Mesendoderm (in vitro differentiated cells): ENCODE results near the gene TAF1B.

Source experiments
- DNase-seq: peaks from one replicate; pipeline ENCODE4 v3.0.0; 2013
- H2AK5ac ChIP-seq: 2 replicates; pipeline ENCODE4 v1.6.1; 2013; ENCODE audit warnings: low read length, inconsistent platforms
- H2BK120ac ChIP-seq: 2 replicates; pipeline ENCODE4 v1.6.1; 2013; ENCODE audit warnings: low read depth, mild to moderate bottlenecking, low read length, moderate library complexity, mixed read lengths
- H2BK15ac ChIP-seq: replicated peaks from 2 replicates; pipeline ENCODE4 v1.6.1; 2013; ENCODE audit warnings: low read depth, mild to moderate bottlenecking, moderate library complexity
- H2BK5ac ChIP-seq: 2 replicates; pipeline ENCODE4 v1.6.1; 2013; ENCODE audit warnings: low read length, inconsistent platforms
- H3K18ac ChIP-seq: 2 replicates; pipeline ENCODE4 v1.6.1; 2013; ENCODE audit warnings: mild to moderate bottlenecking, low read length, mixed read lengths
- H3K23ac ChIP-seq: one replicate; pipeline ENCODE4 v1.6.1; 2013; ENCODE audit warnings: low read length
- H3K27ac ChIP-seq: 2 replicates; pipeline ENCODE4 v1.5.1; 2013; ENCODE audit warnings: low read depth, mild to moderate bottlenecking, inconsistent platforms, low read length, moderate library complexity
- H3K27me3 ChIP-seq: 2 replicates; pipeline ENCODE4 v1.6.1; 2013; ENCODE audit warnings: low read length, control low read depth, mild to moderate bottlenecking, inconsistent platforms; ENCODE audit not compliant: insufficient read depth, poor library complexity
- H3K36me3 ChIP-seq: 2 replicates; pipeline ENCODE4 v1.6.1; 2013; ENCODE audit warnings: low read length, inconsistent platforms; ENCODE audit not compliant: control insufficient read depth, insufficient read depth
- H3K4ac ChIP-seq: one replicate; pipeline ENCODE4 v1.6.1; 2013; ENCODE audit warnings: low read depth, mild to moderate bottlenecking, low read length, moderate library complexity
- H3K4me1 ChIP-seq: 2 replicates; pipeline ENCODE4 v1.6.1; 2013; ENCODE audit warnings: low read depth, low read length, inconsistent platforms; ENCODE audit not compliant: control insufficient read depth
- H3K4me2 ChIP-seq: 2 replicates; pipeline ENCODE4 v1.6.1; 2013; ENCODE audit warnings: low read length
- H3K4me3 ChIP-seq: 2 replicates; pipeline ENCODE4 v1.5.1; 2013; ENCODE audit warnings: mild to moderate bottlenecking, low read length
- H3K56ac ChIP-seq: one replicate; pipeline ENCODE4 v1.6.1; 2013; ENCODE audit warnings: low read length
- H3K79me1 ChIP-seq: 2 replicates; pipeline ENCODE4 v1.6.1; 2013; ENCODE audit warnings: low read length, inconsistent platforms
- H3K79me2 ChIP-seq: 2 replicates; pipeline ENCODE4 v1.6.1; 2013; ENCODE audit warnings: mild to moderate bottlenecking, low read length; ENCODE audit not compliant: control insufficient read depth, insufficient read depth
- H3K9ac ChIP-seq: 2 replicates; pipeline ENCODE4 v1.6.1; 2013; ENCODE audit warnings: low read length, inconsistent platforms
- H4K5ac ChIP-seq: one replicate; pipeline ENCODE4 v1.6.1; 2013; ENCODE audit warnings: low read length
- H4K8ac ChIP-seq: one replicate; pipeline ENCODE4 v1.6.1; 2013; ENCODE audit warnings: low read depth, mild to moderate bottlenecking, control low read depth, low read length, moderate library complexity
- WGBS: extraction: QIAGEN DNeasy Blood & Tissue Kit; methylation state at CpG from one replicate; pipeline ENCODE4 v1.1.7; 2013; ENCODE audit warnings: low lambda C conversion rate, missing lambda C conversion rate; ENCODE audit not compliant: insufficient coverage; ENCODE audit errors: extremely low coverage; 5-methylcytosine and 5-hydroxymethylcytosine counted together

TAF1B gene

DNA sequence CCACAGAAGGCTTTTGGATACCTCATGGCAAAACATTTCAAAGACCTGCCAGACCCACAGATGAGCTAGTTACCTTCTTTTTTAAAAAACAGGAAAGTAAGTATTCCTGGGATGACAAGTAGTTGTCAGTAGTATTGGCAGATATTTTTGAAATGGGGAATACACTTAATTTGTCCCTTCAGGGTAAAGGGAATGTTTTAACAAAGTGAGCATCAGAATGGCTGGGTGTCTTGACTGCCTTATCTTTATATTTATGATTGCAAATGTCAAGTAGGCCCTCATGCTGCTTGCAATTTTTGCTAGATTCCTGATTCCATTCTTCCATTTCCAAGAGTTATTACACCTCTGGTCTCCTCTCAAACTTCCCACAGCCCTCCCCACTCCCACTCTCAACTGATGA, 4.9 kb upstream of the TAF1B start:
- Histone ChIP-seq H3K4me3 (no peak overlapping the region), H3K27ac (no peak overlapping the region), H2BK120ac (no peak overlapping the region), H3K27me3 (no peaks in the 10 kb centered on the region), H3K4me2 (no peak overlapping the region), H2AK5ac (no peak overlapping the region), H2BK5ac (no peak overlapping the region), H3K36me3 (no peaks in the 10 kb centered on the region), H3K79me2 (no peaks in the 10 kb centered on the region), H3K4me1 (no peaks in the 10 kb centered on the region), H3K56ac (no peak overlapping the region), H3K79me1 (no peaks in the 10 kb centered on the region), H4K5ac (no peak overlapping the region), H2BK15ac (no peak overlapping the region), H3K9ac (no peak overlapping the region), H4K8ac (no peak overlapping the region), H3K23ac (no peak overlapping the region), H3K4ac (no peak overlapping the region), H3K18ac (no peak overlapping the region)
- DNase-seq = no peak

DNA sequence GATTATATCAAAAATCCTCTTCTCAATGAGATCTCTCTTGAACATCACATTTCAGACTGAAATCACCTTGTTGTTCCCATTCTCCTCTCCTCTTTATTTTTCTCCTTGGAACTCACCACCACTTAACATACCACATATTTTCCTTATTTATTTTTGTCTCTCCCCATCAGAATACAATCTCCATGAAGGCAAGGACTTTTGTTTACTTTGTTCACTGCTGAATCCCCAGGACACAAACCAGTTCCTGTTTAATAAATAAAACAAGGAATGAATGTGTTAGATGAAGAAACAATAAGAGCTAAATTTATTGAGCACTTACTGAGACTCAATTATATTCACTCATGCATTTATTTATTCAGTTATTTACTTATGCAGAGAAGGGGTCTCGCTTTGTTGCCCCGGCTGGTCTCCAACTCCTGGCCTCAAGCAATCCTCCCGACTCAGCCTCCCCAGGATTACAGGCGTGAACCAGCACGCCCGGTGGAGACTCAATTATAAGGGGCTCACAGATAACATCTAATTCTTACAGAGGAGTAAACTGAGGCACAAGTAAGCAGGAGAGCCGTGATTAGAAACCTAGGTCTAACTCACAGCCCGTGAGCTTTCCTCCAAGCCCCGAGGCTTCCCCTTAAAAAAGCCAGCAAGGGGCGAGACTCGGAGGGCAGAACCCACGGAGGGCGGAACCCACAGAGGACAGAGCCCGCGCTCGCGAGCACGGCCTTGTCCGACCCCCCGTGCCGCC, 616 bp upstream of the TAF1B start:
- no CpG with 5 or more reads among the region's 21 CpGs for WGBS
- Histone ChIP-seq H2BK5ac (peak overlapping the region; percentile 12), H2BK15ac (no peak overlapping the region), H3K4ac (peak overlapping the region; percentile 66), H3K4me2 (peak overlapping the region; percentile 71), H3K27me3 (no peaks in the 10 kb centered on the region), H3K79me2 (peaks cover 18% of the 10 kb centered on the region), H4K8ac (peak overlapping the region; percentile 94), H4K5ac (no peak overlapping the region), H3K79me1 (peaks cover 12% of the 10 kb centered on the region), H3K27ac (peak overlapping the region; percentile 75), H3K9ac (peak overlapping the region; percentile 77), H3K4me3 (peak overlapping the region; percentile 44), H2AK5ac (no peak overlapping the region), H3K18ac (peak overlapping the region; percentile 31), H2BK120ac (no peak overlapping the region), H3K56ac (peak overlapping the region; percentile 91), H3K23ac (no peak overlapping the region), H3K36me3 (no peaks in the 10 kb centered on the region), H3K4me1 (peaks cover 2% of the 10 kb centered on the region)
- DNase-seq = no peak

DNA sequence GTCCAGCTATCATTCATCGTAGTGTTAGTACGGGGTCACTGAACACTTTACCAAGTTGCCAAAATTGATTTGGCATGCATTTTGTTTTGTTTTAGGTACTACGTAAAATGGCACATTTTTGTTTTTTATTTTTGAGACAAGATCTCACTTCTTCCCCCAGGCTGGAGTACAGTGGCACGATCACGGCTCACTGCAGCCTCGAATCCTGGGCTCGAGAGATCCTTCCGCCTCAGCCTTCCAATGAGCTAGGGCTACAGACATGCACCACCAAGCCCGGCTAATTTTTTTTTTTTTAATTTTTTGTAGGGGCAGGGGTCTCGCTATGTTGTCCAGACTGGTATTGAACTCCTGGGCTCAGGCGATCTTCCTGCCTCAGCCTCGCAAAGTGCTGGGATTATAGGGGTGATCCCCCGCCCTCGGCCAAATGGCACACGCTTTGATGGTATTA, 786 bp downstream of the TAF1B start:
- Histone ChIP-seq H4K5ac (no peak overlapping the region), H2BK120ac (no peak overlapping the region), H2BK15ac (no peak overlapping the region), H3K4me2 (peak overlapping the region; percentile 71), H3K4me1 (peaks cover 2% of the 10 kb centered on the region), H3K36me3 (no peaks in the 10 kb centered on the region), H3K27me3 (no peaks in the 10 kb centered on the region), H3K79me2 (peaks cover 18% of the 10 kb centered on the region), H3K79me1 (peaks cover 12% of the 10 kb centered on the region), H3K56ac (peak overlapping the region; percentile 95), H3K4me3 (peak overlapping the region; percentile 71), H3K18ac (peak overlapping the region; percentile 65), H3K27ac (peak overlapping the region; percentile 98), H2BK5ac (peak overlapping the region; percentile 44), H3K23ac (no peak overlapping the region), H4K8ac (peak overlapping the region; percentile 88), H3K9ac (peak overlapping the region; percentile 91), H2AK5ac (no peak overlapping the region), H3K4ac (peak overlapping the region; percentile 45)
- WGBS = no CpG with 5 or more reads among the region's 15 CpGs
- DNase-seq = peak; percentile 47

DNA sequence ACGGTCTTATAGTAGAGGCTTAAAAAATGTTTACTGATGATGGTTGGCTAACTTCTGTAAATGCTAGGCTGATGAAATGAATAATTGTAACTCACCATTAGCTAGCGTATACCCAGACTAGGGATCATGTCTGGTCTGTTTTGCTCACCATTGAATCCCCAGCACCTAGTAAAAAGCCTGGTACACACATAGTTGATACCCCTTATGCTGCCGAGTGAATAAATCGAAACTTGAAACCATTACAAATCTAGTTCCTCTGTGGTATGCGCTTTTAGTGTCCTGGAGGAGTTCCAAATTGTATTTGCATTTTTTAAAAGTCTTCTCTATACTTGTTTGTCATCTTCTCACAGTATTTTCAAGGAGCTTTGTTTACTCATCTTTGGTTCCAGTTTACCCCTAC, 1.3 kb downstream of the TAF1B start:
- Histone ChIP-seq H3K36me3 (no peaks in the 10 kb centered on the region), H3K23ac (no peak overlapping the region), H2BK15ac (no peak overlapping the region), H3K9ac (peak overlapping the region; percentile 91), H3K18ac (no peak overlapping the region), H4K8ac (no peak overlapping the region), H2BK5ac (no peak overlapping the region), H3K4ac (no peak overlapping the region), H2BK120ac (no peak overlapping the region), H3K56ac (peak overlapping the region; percentile 95), H2AK5ac (no peak overlapping the region), H3K4me2 (peak overlapping the region; percentile 25), H4K5ac (no peak overlapping the region), H3K27me3 (no peaks in the 10 kb centered on the region), H3K4me3 (no peak overlapping the region), H3K27ac (no peak overlapping the region), H3K4me1 (peaks cover 2% of the 10 kb centered on the region), H3K79me2 (peaks cover 18% of the 10 kb centered on the region), H3K79me1 (peaks cover 12% of the 10 kb centered on the region)
- no CpG with 5 or more reads among the region's 5 CpGs for WGBS
- DNase-seq = no peak

DNA sequence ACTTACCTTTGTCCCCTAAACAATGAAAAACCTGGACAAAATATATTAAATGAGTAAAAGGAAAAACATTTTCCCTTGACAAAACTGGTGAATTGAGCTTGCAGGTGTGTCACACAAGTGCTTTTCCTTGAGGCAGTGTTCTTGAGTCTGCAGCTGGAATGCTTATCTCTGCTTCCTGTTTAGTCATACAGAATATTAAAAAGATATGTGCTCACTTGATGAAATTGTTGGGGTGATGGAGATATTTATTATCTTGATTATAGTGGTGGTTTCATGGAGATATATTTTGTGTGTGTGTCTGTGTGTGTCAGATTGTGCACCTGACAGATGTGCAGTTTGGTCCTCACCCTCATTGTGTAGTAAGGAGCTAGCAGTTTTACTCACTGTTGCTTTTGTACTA, 3.3 kb downstream of the TAF1B start:
- H3K27me3 ChIP-seq = no peaks in the 10 kb centered on the region
- no peak overlapping the region for H3K56ac ChIP-seq
- H2BK5ac ChIP-seq = no peak overlapping the region
- no peaks in the 10 kb centered on the region for H3K36me3 ChIP-seq
- peaks cover 12% of the 10 kb centered on the region for H3K79me1 ChIP-seq
- H3K9ac ChIP-seq = no peak overlapping the region
- no peak overlapping the region for H2AK5ac ChIP-seq
- H2BK120ac ChIP-seq = no peak overlapping the region
- H2BK15ac ChIP-seq = no peak overlapping the region
- H3K23ac ChIP-seq = no peak overlapping the region
- H3K27ac ChIP-seq = no peak overlapping the region
- no peak for DNase-seq
- H3K4me2 ChIP-seq = no peak overlapping the region
- no peak overlapping the region for H3K18ac ChIP-seq
- peaks cover 18% of the 10 kb centered on the region for H3K79me2 ChIP-seq
- no peak overlapping the region for H3K4me3 ChIP-seq
- H3K4me1 ChIP-seq = peaks cover 2% of the 10 kb centered on the region
- no peak overlapping the region for H3K4ac ChIP-seq
- no peak overlapping the region for H4K5ac ChIP-seq
- H4K8ac ChIP-seq = no peak overlapping the region

DNA sequence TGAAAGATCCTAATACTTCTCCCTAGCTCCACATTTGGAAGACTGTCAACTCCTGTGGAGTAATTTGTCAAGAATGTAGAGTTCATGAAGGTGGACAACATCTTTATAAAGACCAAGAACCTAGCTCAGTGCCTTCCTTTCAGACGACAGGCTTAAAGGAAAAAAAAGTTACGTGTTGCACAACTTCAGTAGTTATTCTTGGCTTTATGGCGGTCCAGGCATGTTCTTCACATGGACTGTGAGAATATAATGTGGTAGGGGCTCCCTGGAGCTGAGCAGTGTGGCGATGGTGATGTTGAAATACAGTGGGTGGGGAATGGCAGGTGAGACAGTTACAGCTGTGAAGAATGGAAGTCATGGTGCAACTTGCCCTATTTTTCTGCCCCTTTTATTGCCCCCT, 3.9 kb downstream of the TAF1B start:
- Histone ChIP-seq H3K4ac (no peak overlapping the region), H3K27me3 (no peaks in the 10 kb centered on the region), H4K8ac (no peak overlapping the region), H3K79me1 (peaks cover 12% of the 10 kb centered on the region), H3K4me3 (no peak overlapping the region), H2BK5ac (no peak overlapping the region), H4K5ac (no peak overlapping the region), H3K18ac (no peak overlapping the region), H2AK5ac (no peak overlapping the region), H3K9ac (no peak overlapping the region), H3K27ac (no peak overlapping the region), H3K23ac (no peak overlapping the region), H3K4me1 (peaks cover 2% of the 10 kb centered on the region), H3K4me2 (no peak overlapping the region), H2BK120ac (no peak overlapping the region), H3K36me3 (peaks cover 2% of the 10 kb centered on the region), H3K56ac (no peak overlapping the region), H3K79me2 (peaks cover 18% of the 10 kb centered on the region), H2BK15ac (no peak overlapping the region)
- WGBS = no CpG with 5 or more reads among the region's 4 CpGs
- no peak for DNase-seq
